Upper lobe of left lung (tissue), 6 donors: ENCODE results near the gene CTDP1. TPM values are rescaled to one million over a fixed set of nuclear protein-coding genes. Genes with fewer than 3 reads are reported as not detected.
"Not testable (repeated sequence)": the region's sequence is repeated elsewhere in the genome, so short reads cannot be mapped to it uniquely, and the experiment has no call there.

ENCODE experiments used
- ATAC-seq, 2 donors: fragments of 200-7000 bp; cut with Tn5 transposase; one replicate each; pipeline ENCODE4 v1.9.1; 2022; ENCODE audit warnings: mild to moderate bottlenecking in 2 of 2, moderate library complexity in 2 of 2; ENCODE audit not compliant: low FRiP score in 2 of 2
- DNase-seq, 2 donors: peaks; one replicate each; pipeline ENCODE4 v3.0.0-alpha.2; 2019 to 2020
- H3K27ac ChIP-seq, 4 donors: fragments of 200-600 bp; sonication (generic); one replicate each; pipeline ENCODE4 v1.5.1; 2016 to 2019
- H3K27me3 ChIP-seq, 4 donors: fragments of 200-600 bp; sonication (generic); one replicate each; pipeline ENCODE4 v1.5.1; 2017 to 2019
- H3K36me3 ChIP-seq, 4 donors: fragments of 200-600 bp; sonication (generic); one replicate each; pipeline ENCODE4 v1.5.1; 2016 to 2019
- H3K4me1 ChIP-seq, 4 donors: fragments of 200-600 bp; sonication (generic); one replicate each; pipeline ENCODE4 v1.5.1; 2018 to 2019
- H3K4me3 ChIP-seq, 4 donors: fragments of 200-600 bp; sonication (generic); one replicate each; pipeline ENCODE4 v1.5.1; 2017 to 2019; ENCODE audit warnings: mild to moderate bottlenecking in 2 of 4, moderate library complexity in 1 of 4
- H3K9me3 ChIP-seq, 4 donors: fragments of 200-600 bp; sonication (generic); one replicate each; pipeline ENCODE4 v1.5.1; 2018 to 2019
- EP300 ChIP-seq, 4 donors: sonication (generic); formaldehyde crosslinking; IDR thresholded peaks; one replicate each; pipeline ENCODE4 v1.5.1; 2017; ENCODE audit warnings: antibody characterized with exemption in 4 of 4, control low read depth in 2 of 4
- POLR2A ChIP-seq, 4 donors: fragments of 450-650 bp; IDR thresholded peaks; one replicate each; pipeline ENCODE4 v1.5.1; 2016 to 2017; ENCODE audit warnings: antibody characterized with exemption in 4 of 4, mild to moderate bottlenecking in 2 of 4
- POLR2AphosphoS5 ChIP-seq, 2 donors: sonication (generic); formaldehyde crosslinking; IDR thresholded peaks; one replicate each; pipeline ENCODE4 v1.5.1; 2017; ENCODE audit warnings: antibody characterized with exemption in 2 of 2
- WGBS, 2 donors: methylation state at CpG; one replicate each; pipeline ENCODE4 v1.1.5; 2017 to 2018; 5-methylcytosine and 5-hydroxymethylcytosine counted together
- total RNA-seq, 6 donors: library from RNA; depleted of rRNA in 4 of 6; stranded (reverse); fragments of >200 nt in 4 of 6; gene quantifications; one replicate each; pipeline versions ENCODE4 v1.1.0 to v1.2.1, GENCODE V29; 2016 to 2021
- TF ChIP-seq, protein P1 (sequence below), 6 experiments: fragments of 450-650 bp in 4 of 6; fragments of 200-600 bp in 2 of 6; sonication (generic) in 2 of 6; IDR thresholded peaks; one replicate each; pipeline ENCODE4 v1.5.1; 2016 to 2019; ENCODE audit warnings: antibody characterized with exemption in 6 of 6
- donor health status: DM: no; HTN: no; CAD: no; lungs with moderate emphysema.
- donor health status: DM: no; HTN: yes; CAD: no; lungs with severe emphysema.

The CTDP1 gene
- total RNA-seq, 6 donors from 2014 or later, result 21.3 to 44.7 (median 29.7) TPM

DNA sequence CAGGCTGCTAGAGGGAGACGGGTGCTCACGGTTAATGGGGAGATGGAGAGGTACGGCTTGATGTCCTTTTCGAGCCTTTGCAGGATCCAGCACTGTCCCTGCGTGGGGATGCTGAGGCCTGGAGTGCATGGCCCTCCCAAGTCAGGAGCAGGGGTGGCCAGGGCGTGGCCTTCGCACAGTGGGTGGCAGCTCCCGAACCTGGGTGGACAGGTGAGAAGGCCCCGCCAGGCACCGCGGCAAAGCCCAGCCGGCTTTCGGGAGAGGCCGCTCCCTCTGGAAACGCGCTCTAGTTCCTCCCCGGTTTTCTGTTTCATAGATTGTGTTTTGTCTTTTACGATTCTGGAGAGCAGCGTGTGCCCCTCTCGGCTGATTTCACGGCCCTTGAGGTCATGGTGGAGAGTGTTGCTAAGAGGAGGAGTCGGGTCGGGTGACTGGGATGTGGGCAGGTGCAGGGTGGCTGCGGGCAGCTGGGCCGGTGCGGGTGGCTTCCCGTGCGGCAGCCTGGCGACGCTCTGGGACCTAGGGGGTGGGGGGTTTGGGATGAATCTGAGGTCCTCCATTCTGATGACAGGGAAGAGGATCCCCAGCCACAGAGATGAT, 39.4 kb downstream of the CTDP1 start:
- peak in 1 of 2 donors; percentile 65 for DNase-seq
- Histone ChIP-seq H3K27ac (no peak overlapping the region), H3K27me3 (no peaks in the 10 kb centered on the region), H3K4me3 (no peak overlapping the region), H3K36me3 (peaks cover 18 to 93% (median 78%) of the 10 kb centered on the region in 4 donors), H3K4me1 (no peaks in the 10 kb centered on the region), H3K9me3 (no peaks in the 10 kb centered on the region)
- WGBS, 2 donors, result 96 to 99% methylated on average over 17 to 30 of the region's 30 CpGs
- TF ChIP-seq POLR2A (IDR thresholded peaks at IDR 0.05) (no peak), POLR2AphosphoS5 (IDR thresholded peaks at IDR 0.05) (no peak), EP300 (IDR thresholded peaks at IDR 0.05) (no peak)
- TF ChIP-seq, protein P1, sequence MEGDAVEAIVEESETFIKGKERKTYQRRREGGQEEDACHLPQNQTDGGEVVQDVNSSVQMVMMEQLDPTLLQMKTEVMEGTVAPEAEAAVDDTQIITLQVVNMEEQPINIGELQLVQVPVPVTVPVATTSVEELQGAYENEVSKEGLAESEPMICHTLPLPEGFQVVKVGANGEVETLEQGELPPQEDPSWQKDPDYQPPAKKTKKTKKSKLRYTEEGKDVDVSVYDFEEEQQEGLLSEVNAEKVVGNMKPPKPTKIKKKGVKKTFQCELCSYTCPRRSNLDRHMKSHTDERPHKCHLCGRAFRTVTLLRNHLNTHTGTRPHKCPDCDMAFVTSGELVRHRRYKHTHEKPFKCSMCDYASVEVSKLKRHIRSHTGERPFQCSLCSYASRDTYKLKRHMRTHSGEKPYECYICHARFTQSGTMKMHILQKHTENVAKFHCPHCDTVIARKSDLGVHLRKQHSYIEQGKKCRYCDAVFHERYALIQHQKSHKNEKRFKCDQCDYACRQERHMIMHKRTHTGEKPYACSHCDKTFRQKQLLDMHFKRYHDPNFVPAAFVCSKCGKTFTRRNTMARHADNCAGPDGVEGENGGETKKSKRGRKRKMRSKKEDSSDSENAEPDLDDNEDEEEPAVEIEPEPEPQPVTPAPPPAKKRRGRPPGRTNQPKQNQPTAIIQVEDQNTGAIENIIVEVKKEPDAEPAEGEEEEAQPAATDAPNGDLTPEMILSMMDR (IDR thresholded peaks at IDR 0.05), result no peak
- no peak for ATAC-seq

DNA sequence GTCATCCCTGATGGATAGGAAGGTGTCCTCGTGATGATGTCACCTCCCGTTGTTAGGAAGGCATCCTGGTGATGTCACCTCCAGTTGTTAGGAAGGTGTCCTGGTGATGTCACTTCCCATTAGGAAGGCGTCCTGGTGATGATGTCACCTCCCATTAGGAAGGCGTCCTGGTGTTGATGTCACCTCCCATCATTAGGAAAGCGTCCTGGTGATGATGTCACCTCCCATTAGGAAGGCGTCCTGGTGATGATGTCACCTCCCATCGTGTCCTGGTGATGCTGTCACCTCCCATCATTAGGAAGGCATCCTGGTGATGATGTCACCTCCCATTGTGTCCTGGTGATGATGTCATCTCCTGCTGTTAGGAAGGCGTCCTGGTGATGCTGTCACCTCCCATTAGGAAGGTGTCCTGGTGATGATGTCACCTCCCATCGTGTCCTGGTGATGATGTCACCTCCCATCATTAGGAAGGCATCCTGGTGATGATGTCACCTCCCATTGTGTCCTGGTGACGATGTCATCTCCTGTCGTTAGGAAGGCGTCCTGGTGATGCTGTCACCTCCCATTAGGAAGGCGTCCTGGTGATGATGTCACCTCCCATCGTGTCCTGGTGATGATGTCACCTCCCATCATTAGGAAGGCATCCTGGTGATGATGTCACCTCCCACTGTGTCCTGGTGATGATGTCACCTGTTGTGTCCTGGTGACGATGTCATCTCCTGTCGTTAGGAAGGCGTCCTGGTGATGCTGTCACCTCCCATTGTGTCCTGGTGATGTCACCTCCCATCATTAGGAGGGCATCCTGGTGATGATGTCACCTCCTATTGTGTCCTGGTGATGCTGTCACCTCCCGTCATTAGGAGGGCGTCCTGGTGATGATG, 40.1 kb downstream of the CTDP1 start:
- H3K27me3 ChIP-seq, H3K4me1 ChIP-seq, DNase-seq, H3K9me3 ChIP-seq, H3K4me3 ChIP-seq, H3K27ac ChIP-seq, ATAC-seq: not testable (repeated sequence)
- peaks cover 16 to 91% (median 77%) of the 10 kb centered on the region in 4 donors for H3K36me3 ChIP-seq
- WGBS, 2 donors, result 86 to 89% methylated on average over 13 to 14 of the region's 19 CpGs

DNA sequence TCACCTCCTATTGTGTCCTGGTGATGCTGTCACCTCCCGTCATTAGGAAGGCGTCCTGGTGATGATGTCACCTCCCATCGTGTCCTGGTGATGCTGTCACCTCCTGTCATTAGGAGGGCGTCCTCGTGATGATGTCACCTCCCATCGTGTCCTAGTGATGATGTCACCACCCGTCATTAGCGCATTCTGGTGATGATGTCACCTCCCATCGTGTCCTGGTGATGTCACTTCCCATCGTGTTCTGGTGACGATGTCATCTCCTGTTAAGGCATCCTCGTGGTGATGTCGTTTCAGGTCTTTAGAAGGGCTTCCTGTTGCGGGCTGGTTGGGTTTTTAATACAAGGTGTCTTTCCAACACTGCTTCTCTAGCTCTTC, 40.7 kb downstream of the CTDP1 start:
- Histone ChIP-seq H3K27ac (no peak overlapping the region), H3K4me3 (no peak overlapping the region), H3K36me3 (peaks cover 14 to 91% (median 77%) of the 10 kb centered on the region in 4 donors), H3K4me1 (no peaks in the 10 kb centered on the region), H3K27me3 (no peaks in the 10 kb centered on the region), H3K9me3 (no peaks in the 10 kb centered on the region)
- TF ChIP-seq POLR2A (IDR thresholded peaks at IDR 0.05), result no peak
- no peak for TF ChIP-seq POLR2AphosphoS5 (IDR thresholded peaks at IDR 0.05)
- TF ChIP-seq, protein P1 (IDR thresholded peaks at IDR 0.05), result no peak
- no peak for TF ChIP-seq EP300 (IDR thresholded peaks at IDR 0.05)
- DNase-seq (no peak), ATAC-seq (no peak)
- whole genome bisulfite sequencing, 2 donors, result 89 to 93% methylated on average over 11 of the region's 14 CpGs

DNA sequence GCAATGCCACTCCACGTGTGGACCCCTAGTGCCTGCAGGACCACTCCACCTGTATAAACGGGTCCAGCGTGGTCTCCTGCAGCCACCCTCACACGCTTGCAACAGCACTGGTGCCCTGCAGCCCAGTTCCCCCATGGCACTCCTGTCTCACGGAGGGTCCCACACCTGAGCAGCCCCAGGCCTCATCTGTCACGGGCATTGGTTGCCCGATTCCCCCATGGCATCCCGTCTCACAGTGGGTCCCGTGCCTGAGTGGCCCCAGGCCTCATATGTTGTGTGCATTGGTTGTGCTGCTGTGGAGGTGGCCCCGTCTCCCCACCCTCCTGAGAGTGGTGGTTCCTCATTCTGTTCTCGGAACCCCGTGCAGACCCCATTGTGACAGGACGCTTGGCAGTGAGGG, 43.4 kb downstream of the CTDP1 start:
- DNase-seq, result no peak
- Histone ChIP-seq H3K9me3 (no peaks in the 10 kb centered on the region), H3K4me1 (no peaks in the 10 kb centered on the region), H3K27ac (no peak overlapping the region), H3K4me3 (no peak overlapping the region), H3K27me3 (no peaks in the 10 kb centered on the region), H3K36me3 (peaks cover 9 to 79% (median 53%) of the 10 kb centered on the region in 4 donors)
- WGBS, 2 donors, result 98 to 100% methylated on average over 10 to 12 of the region's 13 CpGs
- TF ChIP-seq POLR2AphosphoS5 (IDR thresholded peaks at IDR 0.05) (no peak), POLR2A (IDR thresholded peaks at IDR 0.05) (no peak)
- no peak for ATAC-seq

DNA sequence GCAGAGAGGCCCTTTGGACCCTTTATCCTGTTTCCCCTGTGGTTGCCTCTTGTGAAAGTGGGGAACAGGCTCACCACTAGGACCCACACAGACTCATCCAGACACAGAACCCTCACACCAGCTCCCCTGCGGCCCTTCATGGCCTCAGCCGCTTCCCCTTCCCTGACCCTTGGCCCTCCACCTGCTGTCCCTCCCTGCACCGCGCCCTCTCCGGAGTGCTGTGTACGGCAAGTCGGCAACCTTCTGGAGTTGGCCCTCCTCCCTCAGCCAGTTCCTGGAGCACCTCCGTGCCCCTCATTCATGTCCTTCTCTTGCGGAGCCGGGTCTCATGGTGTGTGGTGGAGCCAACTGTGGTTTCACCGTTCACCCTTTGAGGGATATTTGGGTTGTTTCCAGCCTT, 44.0 kb downstream of the CTDP1 start:
- DNase-seq, result no peak

More for the DNA sequence above, 44.0 kb downstream of the CTDP1 start:
- H3K4me3 ChIP-seq, result no peak overlapping the region
- TF ChIP-seq POLR2AphosphoS5 (IDR thresholded peaks at IDR 0.05) (no peak), EP300 (IDR thresholded peaks at IDR 0.05) (no peak), POLR2A (IDR thresholded peaks at IDR 0.05) (no peak)
- TF ChIP-seq, protein P1 (IDR thresholded peaks at IDR 0.05), result no peak
- WGBS, 2 donors, result 87 to 89% methylated on average over 11 of the region's 11 CpGs
- H3K27ac ChIP-seq, result no peak overlapping the region
- H3K36me3 ChIP-seq, result peaks cover 6 to 79% (median 50%) of the 10 kb centered on the region in 4 donors
- ATAC-seq, result peak in 1 of 2 donors; percentile 38
- H3K27me3 ChIP-seq, result no peaks in the 10 kb centered on the region
- no peaks in the 10 kb centered on the region for H3K4me1 ChIP-seq
- peaks cover 0 to under 1% (median 0%) of the 10 kb centered on the region in 4 donors for H3K9me3 ChIP-seq
